HG02981 (cell line): Measurements from ENCODE around the gene CNTN2.

Source experiments
- ATAC-seq: cut with Tn5 transposase; IDR thresholded peaks from one replicate; pipeline ENCODE4 v1.9.1; 2021; ENCODE audit warnings: mild to moderate bottlenecking, moderate library complexity; ENCODE audit not compliant: unreplicated experiment

Gene CNTN2

GRCh38 chr1:205020466-205020865, 22.5 kb upstream of the CNTN2 start:
- no peak for ATAC-seq

DNA sequence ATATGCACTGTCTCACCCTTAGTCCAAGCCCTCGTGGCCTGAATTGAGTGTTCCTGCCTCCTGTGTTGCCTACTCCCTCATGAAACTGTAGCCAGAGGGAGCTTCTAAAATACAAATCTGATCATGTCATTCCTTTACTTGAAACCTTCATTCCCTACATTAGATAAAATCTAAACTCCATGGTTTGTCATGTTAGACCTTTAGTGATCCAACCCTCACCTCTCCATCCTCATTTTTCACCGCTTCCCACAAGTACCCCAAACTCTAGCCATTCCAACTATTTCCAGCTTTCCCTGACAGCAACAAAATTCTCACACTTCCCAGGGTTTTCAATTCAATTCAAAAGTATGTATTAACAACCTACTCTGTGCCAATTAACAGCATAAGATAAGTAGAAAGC, 18.3 kb upstream of the CNTN2 start:
- no peak for ATAC-seq

GRCh38 chr1:205025239-205025638, 17.8 kb upstream of the CNTN2 start:
- ATAC-seq, result no peak

GRCh38 chr1:205026181-205026580, 16.8 kb upstream of the CNTN2 start:
- ATAC-seq, result no peak

DNA sequence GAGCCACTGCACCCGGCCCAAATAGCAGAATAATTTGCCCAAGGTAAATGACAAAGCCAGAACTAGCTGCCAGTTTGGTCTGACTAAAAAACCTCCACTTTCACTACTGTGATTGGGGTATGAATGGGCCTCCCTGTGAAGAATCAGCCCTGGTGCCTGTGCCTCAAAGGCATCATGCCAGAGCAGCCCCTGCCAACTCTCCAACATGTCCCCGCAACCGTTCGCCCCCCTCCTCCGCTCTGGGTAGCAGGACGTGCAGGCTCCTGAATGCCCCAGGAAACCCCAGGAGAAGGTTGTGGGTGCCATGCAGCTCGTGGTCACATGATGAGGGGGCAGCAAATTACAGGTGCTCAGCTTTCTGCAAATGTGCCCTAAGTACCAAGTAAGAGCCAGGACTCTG, 14.6 kb upstream of the CNTN2 start:
- no peak for ATAC-seq

- no peak for ATAC-seq
These were observed 14.1 kb upstream of the CNTN2 start for GRCh38 chr1:205028924-205029323.

- ATAC-seq, result no peak
These were observed 12.8 kb upstream of the CNTN2 start for GRCh38 chr1:205030241-205030640.

DNA sequence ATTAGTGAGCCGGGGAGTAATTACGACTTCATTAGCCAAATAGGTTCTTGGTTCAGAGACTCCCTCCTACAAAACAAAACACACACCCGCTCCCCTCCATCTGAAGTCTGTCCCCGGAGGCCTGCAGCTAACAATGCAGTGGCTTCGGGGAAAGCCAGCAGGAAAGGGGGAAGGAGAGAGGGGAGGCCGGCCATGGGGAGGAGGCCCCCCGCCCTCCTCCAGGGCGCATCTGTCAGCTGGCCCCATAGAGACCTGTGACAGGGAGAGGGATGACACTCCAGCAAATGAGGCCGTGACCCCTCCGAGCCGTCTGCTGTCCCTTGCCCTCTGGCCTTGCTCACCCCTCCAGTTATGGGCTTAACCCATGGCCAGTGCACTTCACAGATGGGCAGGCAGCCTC, 12.1 kb upstream of the CNTN2 start:
- no peak for ATAC-seq

DNA sequence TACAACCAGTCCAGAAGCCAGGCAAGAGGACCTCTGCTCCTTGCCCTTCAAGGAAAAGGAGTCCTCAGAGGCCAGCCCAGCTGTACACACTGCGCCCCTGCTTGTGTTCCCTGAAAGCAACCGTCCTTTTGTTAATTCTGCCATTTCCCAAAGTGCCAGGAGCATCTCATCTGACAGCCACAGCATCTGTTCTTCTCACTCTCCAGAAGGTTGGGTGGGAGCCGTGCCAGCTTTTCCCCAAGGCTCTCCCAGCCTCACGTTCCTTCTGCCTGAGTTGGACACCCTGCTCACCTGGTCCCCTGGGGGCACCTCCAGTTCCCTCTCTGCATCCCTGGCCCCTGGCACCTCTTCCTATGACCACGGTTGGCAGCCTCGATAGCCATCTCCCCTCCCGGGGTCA, 10.5 kb upstream of the CNTN2 start:
- ATAC-seq, result no peak

DNA sequence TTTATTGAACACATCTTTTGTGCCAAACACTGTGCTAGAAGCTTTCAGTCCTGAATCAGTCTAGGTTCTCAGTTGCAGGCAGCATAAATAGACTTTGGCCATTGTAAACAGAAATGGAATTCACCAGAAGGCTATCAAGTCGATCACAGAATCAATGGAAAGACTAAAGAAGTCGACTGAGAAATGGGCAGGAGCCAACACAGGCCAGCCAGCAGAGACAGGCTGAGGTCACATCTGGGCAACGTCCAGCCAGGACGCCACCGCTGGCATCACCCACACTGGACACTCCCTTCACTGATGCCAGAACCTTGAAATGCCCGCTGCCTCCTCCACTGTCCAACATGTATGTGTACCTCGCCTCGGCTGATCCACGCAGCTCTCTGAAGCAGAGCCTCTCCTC, 5.5 kb upstream of the CNTN2 start:
- no peak for ATAC-seq

DNA sequence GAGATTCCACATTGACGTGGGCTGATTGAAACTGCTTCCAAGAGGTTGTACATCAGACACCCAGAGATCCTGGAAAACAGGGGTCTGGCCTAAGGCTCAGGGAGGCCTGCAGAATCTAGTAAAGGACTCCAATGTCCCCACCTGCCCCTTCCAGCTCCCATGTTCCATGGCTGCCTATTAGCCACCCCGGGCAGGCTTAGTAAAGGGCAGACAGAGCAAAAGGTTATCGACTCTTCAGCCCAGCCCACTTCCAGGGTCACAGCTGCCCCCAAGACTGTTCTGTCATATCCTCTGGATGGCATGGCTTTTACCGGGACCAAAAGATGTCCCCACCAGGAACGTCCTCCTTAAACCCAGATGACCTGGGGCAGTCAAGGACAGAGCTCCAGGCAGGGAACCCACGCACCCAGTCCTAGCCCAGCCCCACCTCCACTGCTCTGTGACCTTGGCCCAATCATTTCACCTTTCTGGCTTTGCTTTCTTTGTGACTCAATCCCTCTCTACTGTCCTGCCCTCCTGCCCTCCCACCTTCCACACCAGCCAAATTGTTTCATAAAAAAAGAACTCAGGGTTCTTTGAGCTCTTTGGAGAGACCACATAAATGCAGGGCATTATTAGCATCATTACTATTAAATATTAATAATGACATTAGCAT, 4.8 kb upstream of the CNTN2 start:
- no peak for ATAC-seq

GRCh38 chr1:205041001-205041715, 1.9 kb upstream of the CNTN2 start:
- no peak for ATAC-seq

DNA sequence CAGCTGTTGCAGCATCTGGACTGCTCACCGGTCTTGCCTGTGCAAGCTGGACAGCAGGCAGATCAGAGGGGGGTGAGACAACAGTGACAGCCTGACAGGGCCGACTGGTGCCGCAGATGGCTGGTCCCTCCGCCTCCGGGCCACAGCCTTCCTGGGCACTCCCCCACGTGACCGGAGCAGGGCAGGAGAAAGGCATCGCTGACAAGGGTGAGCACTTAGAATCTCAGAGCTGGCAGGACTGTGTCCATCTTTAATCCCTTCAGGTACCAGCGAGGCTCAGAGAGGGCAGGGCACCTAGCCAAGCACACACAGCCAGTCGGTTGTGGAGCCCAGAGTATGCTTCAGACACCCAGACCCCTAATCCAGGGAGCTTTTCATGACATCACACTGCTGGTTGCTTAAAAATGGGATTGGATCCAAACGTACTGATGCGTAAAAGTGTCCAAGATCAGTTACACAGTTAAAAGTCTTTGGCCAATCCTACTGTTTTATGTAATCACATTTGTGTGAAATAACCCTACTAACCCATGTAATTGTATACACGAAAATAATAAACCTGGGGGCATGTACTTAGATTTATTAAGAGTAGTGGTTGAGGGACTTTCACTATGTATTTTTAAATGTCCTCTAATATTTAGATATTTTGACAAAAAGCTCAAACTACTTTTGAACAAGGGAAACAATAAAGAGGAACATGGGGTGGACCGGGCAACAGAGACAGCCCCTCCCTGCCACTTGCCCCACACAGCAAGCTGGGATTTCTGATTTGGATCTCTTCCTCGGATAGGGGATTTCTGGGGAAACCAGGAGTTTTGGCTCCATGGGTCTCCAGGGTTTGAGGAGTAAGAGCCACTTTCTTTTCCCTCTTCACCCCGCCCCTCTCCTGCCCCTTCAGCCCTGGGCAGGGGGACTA, 758 bp upstream of the CNTN2 start:
- ATAC-seq, result no peak

DNA sequence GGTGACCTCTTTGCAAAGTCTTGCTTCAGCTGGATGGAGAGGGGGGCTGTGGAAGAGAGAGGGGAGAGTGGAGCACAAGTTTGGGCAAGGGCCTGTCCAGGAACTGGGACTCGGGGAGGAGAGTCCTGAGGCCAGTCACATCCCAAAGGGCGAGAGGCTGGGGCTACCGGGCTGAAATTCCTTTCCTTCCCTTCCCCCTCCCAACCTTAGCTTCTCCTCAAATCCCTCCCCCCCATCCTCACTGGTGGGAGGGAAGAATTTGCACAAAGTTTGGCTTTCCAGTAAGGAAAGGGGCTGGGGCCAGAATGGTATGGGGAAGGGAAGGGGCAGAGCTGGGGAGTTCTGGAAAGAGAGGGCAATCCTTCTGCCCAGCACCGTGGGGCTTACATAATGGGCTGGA, 854 bp downstream of the CNTN2 start:
- ATAC-seq, result no peak

- no peak for ATAC-seq
These were observed 1.7 kb downstream of the CNTN2 start for GRCh38 chr1:205044741-205045140.

DNA sequence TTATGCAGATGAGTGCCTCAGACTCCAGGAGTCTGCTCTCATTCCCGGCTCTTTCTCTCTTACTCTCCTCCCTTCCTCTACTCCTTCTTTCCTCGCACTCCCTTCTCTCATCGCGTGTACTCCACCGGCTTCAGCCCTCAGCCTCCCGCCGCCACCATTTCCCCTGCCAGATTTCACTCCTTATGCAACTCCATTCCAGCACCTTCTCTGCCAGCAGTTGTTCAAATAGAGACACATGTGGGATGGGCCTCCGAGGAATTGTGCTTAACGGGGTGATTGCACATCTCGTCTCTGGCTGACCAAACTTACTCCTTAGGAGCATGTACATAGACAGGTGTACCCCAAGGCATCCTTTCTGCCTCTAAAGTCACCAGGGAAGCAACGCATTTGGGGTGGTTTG, 2.1 kb downstream of the CNTN2 start:
- ATAC-seq, result no peak

GRCh38 chr1:205046870-205047269, 3.9 kb downstream of the CNTN2 start:
- no peak for ATAC-seq

DNA sequence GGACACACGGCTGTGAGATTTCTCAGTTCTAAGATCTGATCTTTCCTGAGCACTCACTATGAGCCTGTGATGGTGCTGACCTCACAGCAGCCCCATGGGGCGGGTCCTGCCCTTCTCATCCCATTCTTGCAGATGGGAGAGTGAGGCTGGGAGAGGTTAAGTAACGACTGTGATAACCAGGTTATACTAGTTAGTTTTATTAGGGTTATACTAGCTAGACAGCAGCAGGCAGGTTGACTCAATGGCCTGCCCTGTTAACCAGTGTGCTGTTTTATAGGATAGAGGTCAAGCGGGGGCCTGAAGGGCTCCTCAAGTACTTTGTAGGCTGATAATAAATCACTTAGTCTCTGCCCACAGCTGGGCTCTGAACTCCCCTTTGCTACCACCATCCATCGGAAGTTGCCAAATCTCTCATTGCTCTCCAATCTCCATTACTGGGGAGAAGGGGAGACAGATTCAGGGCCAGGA, 4.8 kb downstream of the CNTN2 start:
- no peak for ATAC-seq

GRCh38 chr1:205048382-205048781, 5.4 kb downstream of the CNTN2 start:
- no peak for ATAC-seq

DNA sequence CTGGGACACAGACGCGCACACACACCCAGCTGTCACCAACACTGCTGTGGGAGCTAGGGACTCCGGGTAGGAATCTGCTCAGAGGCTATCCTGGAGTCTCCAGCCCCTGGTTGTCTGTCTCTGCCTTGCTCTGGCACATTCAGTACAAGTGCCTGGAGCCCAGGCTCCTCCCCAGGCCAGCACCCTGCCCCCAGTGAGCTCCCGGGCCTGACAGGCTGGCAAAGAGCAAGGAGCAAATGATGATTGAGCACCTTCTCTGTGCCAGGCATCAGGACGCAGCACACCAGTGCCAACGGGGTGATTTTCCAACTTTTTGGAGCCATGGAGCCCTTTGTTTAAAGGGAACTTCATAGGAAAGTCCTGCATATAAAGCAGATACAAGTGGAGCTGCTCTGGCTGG, 6.5 kb downstream of the CNTN2 start:
- no peak for ATAC-seq

DNA sequence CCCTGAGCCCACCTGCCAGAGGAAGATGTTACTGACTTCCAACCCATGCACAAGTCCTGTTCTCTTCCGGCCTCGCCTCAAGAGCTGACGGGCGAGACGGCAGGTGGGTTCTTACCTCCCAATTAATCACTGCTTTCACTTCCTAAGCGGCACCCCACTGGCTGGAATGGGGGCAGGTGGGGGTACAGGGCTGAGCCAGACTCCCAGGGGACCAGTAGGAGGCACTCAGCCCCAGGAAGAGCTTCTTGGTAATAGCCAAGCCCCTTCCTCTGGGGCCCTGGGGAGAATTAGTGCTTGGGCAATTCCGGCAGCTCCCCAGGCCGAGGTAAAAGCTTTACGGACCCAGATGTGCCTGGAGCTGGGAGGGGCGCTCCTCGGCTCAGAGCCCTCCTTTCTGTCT, 9.7 kb downstream of the CNTN2 start:
- ATAC-seq, result no peak

- no peak for ATAC-seq
These were observed 10.3 kb downstream of the CNTN2 start for GRCh38 chr1:205053296-205053695.
